HepG2 (cell line): ENCODE results near the gene GNAS-AS1. TPM values are rescaled to one million over a fixed set of nuclear protein-coding genes. Genes with fewer than 3 reads are reported as not detected.

Experiments
- ATAC-seq: fragments of 200-7000 bp; cut with Tn5 transposase; 3 replicates; pipeline ENCODE4 v1.9.1; 2020; ENCODE audit warnings: mild to moderate bottlenecking, moderate library complexity
- BruUV-seq: library from RNA; stranded (reverse); fragments of 400-500 nt; replicated peaks from 2 replicates; lab custom pipeline; 2021; lab: Mats Ljungman, UMichigan
- CTCF ChIA-PET: fragments of 300-600 bp; formaldehyde crosslinking; extraction: SDS; loops from one replicate; lab custom pipeline; 2021; ENCODE audit warnings: low total read pairs, inconsistent platforms, low intra/inter-chr PET ratio; lab: Yijun Ruan, JAX
- POLR2A ChIA-PET: fragments of 350-600 bp; sonication (Branson Sonifier 250); formaldehyde crosslinking; loops from one replicate; lab custom pipeline; 2020; ENCODE audit warnings: antibody characterized with exemption, inconsistent platforms; lab: Yijun Ruan, JAX
- DNase-seq: peaks from one replicate; pipeline ENCODE4 v3.0.0-alpha.2; 2015; ENCODE audit warnings: low spot score
- FAIRE-seq: peaks from 3 replicates; lab custom pipeline; 2011; peaks lifted over from hg19 to GRCh38; lab: Jason Lieb, UNC
- H2AFZ ChIP-seq: one replicate; pipeline ENCODE4 v1.6.1; 2011; ENCODE audit warnings: low read length, inconsistent platforms
- H3K27ac ChIP-seq: fragments of 300-600 bp; 3 replicates; pipeline ENCODE4 v1.8.0; 2011; ENCODE audit warnings: mixed run types, mild to moderate bottlenecking, mixed read lengths, low read length, inconsistent platforms; ENCODE audit not compliant: insufficient read depth; ENCODE audit errors: extremely low read length
- H3K27me3 ChIP-seq, 2 experiments: fragments of 200-600 bp in 1 of 2; 2 replicates in 1 of 2; 3 replicates in 1 of 2; pipeline versions ENCODE4 v1.6.0 to v1.8.0; 2011; ENCODE audit warnings: low read length in 2 of 2, mild to moderate bottlenecking in 2 of 2, moderate library complexity in 2 of 2, inconsistent platforms in 1 of 2; ENCODE audit not compliant: insufficient read depth in 2 of 2, control insufficient read depth in 1 of 2
- H3K36me3 ChIP-seq, 2 experiments: fragments of 200-600 bp in 1 of 2; replicated peaks in 1 of 2; 2 replicates in 1 of 2; 3 replicates in 1 of 2; pipeline versions ENCODE4 v1.5.1 to v1.8.0; 2011; ENCODE audit warnings: low read length in 2 of 2, inconsistent platforms in 1 of 2; ENCODE audit not compliant: insufficient read depth in 2 of 2, control insufficient read depth in 1 of 2
- H3K4me1 ChIP-seq: 2 replicates; pipeline ENCODE4 v1.5.1; 2012; ENCODE audit warnings: low read length, inconsistent platforms; ENCODE audit not compliant: insufficient read depth
- H3K4me2 ChIP-seq: 2 replicates; pipeline ENCODE4 v1.6.0; 2011; ENCODE audit warnings: low read depth, low read length, inconsistent platforms
- H3K4me3 ChIP-seq, 3 experiments: fragments of 200-600 bp in 1 of 3; sonication (generic), shearing (Covaris generic) in 1 of 3; replicated peaks in 1 of 3; 2 replicates each; pipeline ENCODE4 v1.5.1; 2011 to 2016; ENCODE audit warnings: low read length in 3 of 3, inconsistent platforms in 2 of 3, low read depth in 2 of 3, mild to moderate bottlenecking in 2 of 3, control low read depth in 1 of 3, mixed read lengths in 1 of 3; ENCODE audit not compliant: insufficient read depth in 1 of 3
- H3K79me2 ChIP-seq: one replicate; pipeline ENCODE4 v1.6.1; 2011; ENCODE audit warnings: low read length, inconsistent platforms; ENCODE audit not compliant: insufficient read depth
- H3K9ac ChIP-seq: 2 replicates; pipeline ENCODE4 v1.6.0; 2011; ENCODE audit warnings: mild to moderate bottlenecking, low read depth, low read length, inconsistent platforms; ENCODE audit not compliant: insufficient read depth
- H3K9me3 ChIP-seq: 2 replicates; pipeline ENCODE4 v1.5.1; 2012; ENCODE audit warnings: mild to moderate bottlenecking, low read length
- H4K20me1 ChIP-seq: 2 replicates; pipeline ENCODE4 v1.6.0; 2011; ENCODE audit warnings: inconsistent platforms, mild to moderate bottlenecking, low read length, moderate library complexity; ENCODE audit not compliant: insufficient read depth
- CEBPG ChIP-seq: IDR thresholded peaks from 2 replicates; pipeline ENCODE4 v1.6.1; 2016
- DPF2 ChIP-seq: sonication (generic); formaldehyde crosslinking; IDR thresholded peaks from 2 replicates; pipeline ENCODE4 v1.4.0; 2020; ENCODE audit warnings: mild to moderate bottlenecking, low read depth, missing genetic modification reagents, borderline replicate concordance
- FLYWCH1 ChIP-seq: sonication (generic); formaldehyde crosslinking; IDR thresholded peaks from 2 replicates; pipeline ENCODE4 v1.8.1; 2023; ENCODE audit warnings: mild to moderate bottlenecking, missing genetic modification reagents
- FOSL2 ChIP-seq: sonication (generic); formaldehyde crosslinking; IDR thresholded peaks from 2 replicates; pipeline ENCODE4 v1.4.0; 2020; ENCODE audit warnings: missing genetic modification reagents
- GABPB1 ChIP-seq: IDR thresholded peaks from 2 replicates; pipeline ENCODE4 v1.6.1; 2016; ENCODE audit warnings: mild to moderate bottlenecking, missing genetic modification reagents, moderate library complexity, missing compliant biosample characterization
- GATAD2A ChIP-seq: IDR thresholded peaks from 2 replicates; pipeline ENCODE4 v1.6.1; 2016
- NFRKB ChIP-seq: fragments of 450-650 bp; IDR thresholded peaks from 2 replicates; pipeline ENCODE4 v1.6.1; 2017
- POGZ ChIP-seq: sonication (generic); formaldehyde crosslinking; IDR thresholded peaks from 2 replicates; pipeline ENCODE4 v1.4.0; 2020; ENCODE audit warnings: mild to moderate bottlenecking, missing genetic modification reagents
- RAD21 ChIP-seq: fragments of 450-650 bp; formaldehyde crosslinking; IDR thresholded peaks from 2 replicates; pipeline ENCODE4 v1.5.0; 2020; ENCODE audit warnings: mild to moderate bottlenecking
- RFX3 ChIP-seq: IDR thresholded peaks from 2 replicates; pipeline ENCODE4 v1.6.1; 2016; ENCODE audit warnings: missing biosample characterization, missing genetic modification reagents
- RNF2 ChIP-seq: fragments of 450-650 bp; conservative IDR thresholded peaks from 2 replicates; pipeline ENCODE4 v1.6.1; 2016; ENCODE audit warnings: low read depth
- ZFP90 ChIP-seq: sonication (generic); formaldehyde crosslinking; IDR thresholded peaks from 2 replicates; pipeline ENCODE4 v1.8.0; 2022; ENCODE audit warnings: missing genetic modification reagents, mild to moderate bottlenecking, inconsistent platforms, borderline replicate concordance
- ZNF30 ChIP-seq: sonication (generic); formaldehyde crosslinking; IDR thresholded peaks from 2 replicates; pipeline ENCODE4 v1.5.0; 2020; ENCODE audit warnings: mild to moderate bottlenecking, missing genetic modification reagents
- ZNF563 ChIP-seq: sonication (generic); formaldehyde crosslinking; IDR thresholded peaks from 2 replicates; pipeline ENCODE4 v1.8.0; 2022; ENCODE audit warnings: mild to moderate bottlenecking, moderate library complexity, missing genetic modification reagents
- ZNF629 ChIP-seq: sonication (generic); formaldehyde crosslinking; conservative IDR thresholded peaks from 2 replicates; pipeline ENCODE4 v1.5.0; 2020; ENCODE audit warnings: missing genetic modification reagents
- ZNF839 ChIP-seq: sonication (generic); formaldehyde crosslinking; IDR thresholded peaks from 2 replicates; pipeline ENCODE4 v1.4.0; 2020; ENCODE audit warnings: missing genetic modification reagents, mild to moderate bottlenecking, borderline replicate concordance
- WGBS: methylation state at CpG from one replicate; pipeline ENCODE4 v1.1.6; 2017; ENCODE audit warnings: low lambda C conversion rate; 5-methylcytosine and 5-hydroxymethylcytosine counted together
- in situ Hi-C: cut with HindIII; loops from 2 replicates; pipeline ENCODE4 v1.10.0; 2017; ENCODE audit warnings: low pct_unique_long_range_greater_than_20kb; ENCODE audit not compliant: extremely low pct_ligation_motif_present
- intact Hi-C: fragments of 100-400 bp; cut with micrococcal nuclease; formaldehyde crosslinking; loops from one replicate; pipeline ENCODE4 v1.10.0; 2022; ENCODE audit not compliant: unreplicated experiment
- polyA plus RNA-seq, 8 experiments: library from polyadenylated mRNA; depleted of rRNA in 3 of 8; stranded (reverse) in 7 of 8; unstranded in 1 of 8; fragments of >200 nt; fragmentation: Illumina TruSeq in 4 of 8; extraction: Trizol in 4 of 8; gene quantifications; 2 replicates each; pipeline versions ENCODE4 v1.2.1 to v1.2.3, GENCODE V29; 2011 to 2016; ENCODE audit warnings: low read depth in 4 of 8, missing spikeins in 1 of 8, mixed read lengths in 1 of 8; ENCODE audit not compliant: insufficient read depth in 1 of 8
- total RNA-seq, 5 experiments: library from RNA; depleted of rRNA; stranded (reverse); fragments of >200 nt; fragmentation: Illumina TruSeq; extraction: Trizol; gene quantifications; 2 replicates each; pipeline ENCODE4 v1.2.3, GENCODE V29; 2016; ENCODE audit warnings: low read depth in 1 of 5
- TF ChIP-seq, protein P1 (sequence below): sonication (generic); formaldehyde crosslinking; IDR thresholded peaks from 2 replicates; pipeline ENCODE4 v1.5.1; 2020; ENCODE audit warnings: mild to moderate bottlenecking, missing genetic modification reagents, borderline replicate concordance
- TF ChIP-seq, protein P2 (sequence below): sonication (generic); formaldehyde crosslinking; IDR thresholded peaks from 2 replicates; pipeline ENCODE4 v1.4.0; 2020; ENCODE audit warnings: mild to moderate bottlenecking, missing genetic modification reagents
- TF ChIP-seq, protein P3 (sequence below): sonication (generic); formaldehyde crosslinking; IDR thresholded peaks from 2 replicates; pipeline ENCODE4 v1.4.0; 2020; ENCODE audit warnings: mild to moderate bottlenecking, missing genetic modification reagents
- TF ChIP-seq, protein P4 (sequence below): IDR thresholded peaks from 2 replicates; pipeline ENCODE4 v1.6.1; 2018; ENCODE audit warnings: missing genetic modification reagents

The GNAS-AS1 gene
- total and polyA plus RNA-seq, 2 of the 13 experiments (the other 11 are each of a cell fraction or from before 2014, with no cell fraction given): not detected

DNA sequence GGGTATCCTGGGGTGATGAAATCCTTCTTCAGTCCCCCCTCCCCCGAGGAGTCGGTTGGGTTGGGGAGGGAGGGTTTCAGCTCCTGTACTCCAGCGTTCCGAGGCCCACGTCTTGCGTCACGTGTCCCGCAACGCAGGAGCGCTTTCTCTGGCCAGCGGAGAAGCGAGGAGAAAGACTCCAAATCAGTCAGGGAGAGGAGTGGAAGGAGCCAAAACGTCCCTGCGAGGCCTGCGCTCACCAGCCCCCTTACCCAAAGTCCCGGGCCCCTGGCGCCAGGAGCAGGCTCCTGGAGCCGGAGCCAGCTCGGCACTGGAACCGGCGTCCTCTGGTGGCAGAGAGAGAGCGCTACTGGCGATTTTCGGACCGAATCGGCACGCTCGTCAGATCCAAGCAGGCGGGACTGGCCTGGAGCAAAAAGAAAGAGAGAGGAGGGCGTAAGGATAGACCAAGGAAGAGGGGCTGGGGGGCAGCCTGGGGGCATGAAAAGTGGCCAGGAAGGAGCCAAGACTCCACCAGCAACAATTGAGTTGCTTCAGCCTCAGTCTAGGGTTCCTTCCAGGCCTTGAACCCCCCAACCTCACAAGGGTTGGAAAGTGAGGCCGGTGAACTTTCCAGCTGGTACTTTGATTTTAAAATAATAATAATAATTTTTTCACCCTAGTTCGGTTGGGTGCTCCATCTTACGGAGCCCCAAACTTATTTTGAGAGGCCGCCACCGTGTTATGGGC lies 2.0 kb upstream of the GNAS-AS1 start, which contains the start of gene GNAS:
GNAS (plus strand) TSS at position 174 of the 729 bp plus-strand sequence.
- WGBS: 33% methylated on average over 35 of the region's 35 CpGs
- CTCF ChIA-PET: interaction anchor here (1.7 kb wide), 2 partner anchors 371 to 616 kb away, joined by 3 to 7 read pairs; no protein-coding TSS in a partner anchor
- Histone ChIP-seq H3K27me3 (peaks cover 0 to 23% of the 10 kb centered on the region in 2 experiments; a peak in 4 of 5 replicates), H3K27ac (no peak within 1 kb of the TSS), H3K79me2 (no peaks in the 10 kb centered on the region), H3K36me3 (no peaks in the 10 kb centered on the region), H3K9me3 (no peaks in the 10 kb centered on the region), H3K4me2 (peak within 1 kb of the TSS; percentile 36; the same call in 1 of the 2 replicates), H3K4me3 (0 out of 6 replicates have a peak within 1 kb of the TSS, but pooled peaks of 1 of the 3 experiments have one; percentile 18), H3K4me1 (no peaks in the 10 kb centered on the region), H2AFZ (no peak within 1 kb of the TSS), H3K9ac (no peak within 1 kb of the TSS), H4K20me1 (no peaks in the 10 kb centered on the region)
- intact Hi-C loops: no loop called here
- DNase-seq (peak; percentile 21), ATAC-seq (peak; percentile 68), FAIRE-seq (no peak)
- POLR2A ChIA-PET: no interaction called here
- no TSS peak for BruUV-seq
- in situ Hi-C loops: no loop called here
- TF ChIP-seq FLYWCH1 (CRISPR knock-in tag) (peak; percentile 100), RFX3 (no peak), ZNF563 (0 out of 2 replicates have a peak, but pooled peaks have one; percentile 19), RNF2 (0 out of 2 replicates have a peak, but pooled peaks have one; percentile 20), GABPB1 (CRISPR knock-in tag) (no peak), DPF2 (CRISPR knock-in tag) (no peak), NFRKB (no peak), ZNF839 (CRISPR knock-in tag) (no peak), POGZ (CRISPR knock-in tag) (no peak), GATAD2A (CRISPR knock-in tag) (no peak), ZFP90 (CRISPR knock-in tag) (no peak), FOSL2 (no peak), CEBPG (CRISPR knock-in tag) (0 out of 2 replicates have a peak, but pooled peaks have one; percentile 4), ZNF629 (CRISPR knock-in tag) (no peak), ZNF30 (no peak), RAD21 (CRISPR knock-in tag) (peak; percentile 50; the same call in 1 of the 2 replicates)
- TF ChIP-seq, protein P1, sequence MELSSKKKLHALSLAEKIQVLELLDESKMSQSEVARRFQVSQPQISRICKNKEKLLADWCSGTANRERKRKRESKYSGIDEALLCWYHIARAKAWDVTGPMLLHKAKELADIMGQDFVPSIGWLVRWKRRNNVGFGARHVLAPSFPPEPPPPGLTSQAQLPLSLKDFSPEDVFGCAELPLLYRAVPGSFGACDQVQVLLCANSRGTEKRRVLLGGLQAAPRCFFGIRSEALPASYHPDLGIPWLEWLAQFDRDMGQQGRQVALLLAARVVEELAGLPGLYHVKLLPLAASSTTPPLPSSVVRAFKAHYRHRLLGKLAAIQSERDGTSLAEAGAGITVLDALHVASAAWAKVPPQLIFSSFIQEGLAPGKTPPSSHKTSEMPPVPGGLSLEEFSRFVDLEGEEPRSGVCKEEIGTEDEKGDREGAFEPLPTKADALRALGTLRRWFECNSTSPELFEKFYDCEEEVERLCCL: no peak
- TF ChIP-seq, protein P2, sequence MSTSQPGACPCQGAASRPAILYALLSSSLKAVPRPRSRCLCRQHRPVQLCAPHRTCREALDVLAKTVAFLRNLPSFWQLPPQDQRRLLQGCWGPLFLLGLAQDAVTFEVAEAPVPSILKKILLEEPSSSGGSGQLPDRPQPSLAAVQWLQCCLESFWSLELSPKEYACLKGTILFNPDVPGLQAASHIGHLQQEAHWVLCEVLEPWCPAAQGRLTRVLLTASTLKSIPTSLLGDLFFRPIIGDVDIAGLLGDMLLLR (CRISPR knock-in tag): no peak
- TF ChIP-seq, protein P3, sequence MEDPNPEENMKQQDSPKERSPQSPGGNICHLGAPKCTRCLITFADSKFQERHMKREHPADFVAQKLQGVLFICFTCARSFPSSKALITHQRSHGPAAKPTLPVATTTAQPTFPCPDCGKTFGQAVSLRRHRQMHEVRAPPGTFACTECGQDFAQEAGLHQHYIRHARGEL (CRISPR knock-in tag): no peak
- TF ChIP-seq, protein P4, sequence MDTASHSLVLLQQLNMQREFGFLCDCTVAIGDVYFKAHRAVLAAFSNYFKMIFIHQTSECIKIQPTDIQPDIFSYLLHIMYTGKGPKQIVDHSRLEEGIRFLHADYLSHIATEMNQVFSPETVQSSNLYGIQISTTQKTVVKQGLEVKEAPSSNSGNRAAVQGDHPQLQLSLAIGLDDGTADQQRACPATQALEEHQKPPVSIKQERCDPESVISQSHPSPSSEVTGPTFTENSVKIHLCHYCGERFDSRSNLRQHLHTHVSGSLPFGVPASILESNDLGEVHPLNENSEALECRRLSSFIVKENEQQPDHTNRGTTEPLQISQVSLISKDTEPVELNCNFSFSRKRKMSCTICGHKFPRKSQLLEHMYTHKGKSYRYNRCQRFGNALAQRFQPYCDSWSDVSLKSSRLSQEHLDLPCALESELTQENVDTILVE: no peak
